Nephron progenitor cell (in vitro differentiated cells): Measurements from ENCODE around the gene VPS37D.

Source experiments
- DNase-seq: peaks from one replicate; pipeline ENCODE4 v3.0.0; 2021
- H3K27ac Mint-ChIP-seq: 2 replicates; pipeline ENCODE4 v1.8.0; 2021; ENCODE audit warnings: mild to moderate bottlenecking, moderate library complexity, mixed read lengths
- H3K27me3 Mint-ChIP-seq: 2 replicates; pipeline ENCODE4 v1.8.0; 2021; ENCODE audit warnings: mild to moderate bottlenecking, low read depth, mixed read lengths; ENCODE audit not compliant: poor library complexity
- H3K36me3 Mint-ChIP-seq: 2 replicates; pipeline ENCODE4 v1.8.0; 2021; ENCODE audit warnings: low read depth, mixed read lengths
- H3K4me1 Mint-ChIP-seq: 2 replicates; pipeline ENCODE4 v1.8.0; 2021; ENCODE audit warnings: mixed read lengths
- H3K4me3 Mint-ChIP-seq: 2 replicates; pipeline ENCODE4 v1.8.0; 2021; ENCODE audit warnings: mild to moderate bottlenecking, moderate library complexity, mixed read lengths
- H3K9me3 Mint-ChIP-seq: 2 replicates; pipeline ENCODE4 v1.8.0; 2021; ENCODE audit warnings: mild to moderate bottlenecking, moderate library complexity, mixed read lengths
- TF ChIP-seq, protein P1 (sequence below): fragments of 200-600 bp; sonication (generic); IDR thresholded peaks from 2 replicates; pipeline ENCODE4 v1.5.0; 2021; ENCODE audit warnings: antibody characterized with exemption

Gene VPS37D

DNA sequence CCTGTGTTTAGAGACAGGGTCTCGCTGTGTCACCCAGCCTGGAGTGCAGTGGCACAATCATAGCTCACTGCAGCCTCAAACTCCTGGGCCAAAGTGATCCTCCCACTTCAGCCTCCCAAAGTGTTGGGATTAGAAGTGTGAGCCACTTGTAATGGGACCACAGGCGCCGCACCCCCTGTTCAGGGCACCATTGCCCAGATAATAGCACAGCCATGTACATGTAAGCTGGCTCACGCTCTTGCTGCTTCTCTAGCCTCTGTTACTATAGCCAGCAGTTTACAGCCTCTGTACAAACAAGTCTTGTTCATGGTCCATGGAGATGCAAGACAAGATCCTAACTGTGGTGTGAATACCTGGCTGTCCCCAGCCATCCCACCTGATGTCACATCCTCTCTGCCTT lies 39.1 kb upstream of the VPS37D start:
- Mint-ChIP-seq H3K36me3 (no peaks in the 10 kb centered on the region), H3K27me3 (peaks cover 68% of the 10 kb centered on the region), H3K4me3 (no peak overlapping the region), H3K9me3 (no peaks in the 10 kb centered on the region), H3K4me1 (peaks cover 1% of the 10 kb centered on the region), H3K27ac (no peak overlapping the region)
- TF ChIP-seq, protein P1, sequence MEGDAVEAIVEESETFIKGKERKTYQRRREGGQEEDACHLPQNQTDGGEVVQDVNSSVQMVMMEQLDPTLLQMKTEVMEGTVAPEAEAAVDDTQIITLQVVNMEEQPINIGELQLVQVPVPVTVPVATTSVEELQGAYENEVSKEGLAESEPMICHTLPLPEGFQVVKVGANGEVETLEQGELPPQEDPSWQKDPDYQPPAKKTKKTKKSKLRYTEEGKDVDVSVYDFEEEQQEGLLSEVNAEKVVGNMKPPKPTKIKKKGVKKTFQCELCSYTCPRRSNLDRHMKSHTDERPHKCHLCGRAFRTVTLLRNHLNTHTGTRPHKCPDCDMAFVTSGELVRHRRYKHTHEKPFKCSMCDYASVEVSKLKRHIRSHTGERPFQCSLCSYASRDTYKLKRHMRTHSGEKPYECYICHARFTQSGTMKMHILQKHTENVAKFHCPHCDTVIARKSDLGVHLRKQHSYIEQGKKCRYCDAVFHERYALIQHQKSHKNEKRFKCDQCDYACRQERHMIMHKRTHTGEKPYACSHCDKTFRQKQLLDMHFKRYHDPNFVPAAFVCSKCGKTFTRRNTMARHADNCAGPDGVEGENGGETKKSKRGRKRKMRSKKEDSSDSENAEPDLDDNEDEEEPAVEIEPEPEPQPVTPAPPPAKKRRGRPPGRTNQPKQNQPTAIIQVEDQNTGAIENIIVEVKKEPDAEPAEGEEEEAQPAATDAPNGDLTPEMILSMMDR = no peak
- no peak for DNase-seq

DNA sequence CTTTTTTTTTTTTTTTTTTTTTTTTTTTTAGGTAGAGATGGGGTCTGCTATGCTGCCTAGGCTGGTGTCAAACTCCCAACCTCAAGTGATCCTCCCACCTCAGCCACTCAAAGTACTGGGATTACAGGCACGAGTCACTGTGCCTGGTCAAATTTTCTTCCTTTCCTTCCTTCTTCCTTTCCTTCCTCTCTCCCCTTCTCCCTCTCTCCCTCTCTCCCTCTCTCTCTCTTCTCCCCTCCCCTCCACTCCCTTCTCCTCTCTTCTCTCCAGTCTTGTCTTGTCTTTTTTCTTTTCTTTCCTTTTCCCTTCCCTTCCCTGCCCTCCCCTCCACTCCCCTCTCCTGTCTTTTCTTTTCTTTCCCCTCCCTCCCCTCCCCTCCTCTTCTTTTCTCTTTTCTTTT lies 36.1 kb upstream of the VPS37D start:
- Mint-ChIP-seq H3K4me1 (no peaks in the 10 kb centered on the region), H3K27ac (no peak overlapping the region), H3K36me3 (no peaks in the 10 kb centered on the region), H3K4me3 (no peak overlapping the region), H3K9me3 (no peaks in the 10 kb centered on the region), H3K27me3 (peaks cover 46% of the 10 kb centered on the region)
- DNase-seq = no peak
- TF ChIP-seq, protein P1 = no peak

DNA sequence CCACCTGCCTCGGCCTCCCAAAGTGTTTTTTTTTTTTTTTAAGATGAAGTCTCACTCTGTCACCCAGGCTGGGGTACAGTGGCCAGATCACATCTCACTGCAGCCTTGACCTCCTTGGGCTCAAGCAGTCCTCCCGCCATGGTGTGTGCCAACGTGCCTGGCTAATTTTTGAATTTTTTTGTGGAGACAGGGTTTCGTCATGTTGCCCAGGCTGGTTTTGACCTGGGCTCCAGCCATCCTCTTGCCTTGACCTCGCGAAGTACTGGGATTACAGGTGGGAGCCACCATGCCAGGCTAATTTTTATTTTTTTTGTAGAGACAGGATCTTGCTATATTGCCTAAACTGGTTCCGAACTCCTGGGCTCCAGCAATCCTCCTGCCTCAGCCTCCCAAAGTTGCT lies 34.3 kb upstream of the VPS37D start:
- Mint-ChIP-seq H3K4me1 (no peaks in the 10 kb centered on the region), H3K4me3 (no peak overlapping the region), H3K9me3 (no peaks in the 10 kb centered on the region), H3K27ac (no peak overlapping the region), H3K36me3 (no peaks in the 10 kb centered on the region), H3K27me3 (peaks cover 28% of the 10 kb centered on the region)
- TF ChIP-seq, protein P1 = no peak
- no peak for DNase-seq

DNA sequence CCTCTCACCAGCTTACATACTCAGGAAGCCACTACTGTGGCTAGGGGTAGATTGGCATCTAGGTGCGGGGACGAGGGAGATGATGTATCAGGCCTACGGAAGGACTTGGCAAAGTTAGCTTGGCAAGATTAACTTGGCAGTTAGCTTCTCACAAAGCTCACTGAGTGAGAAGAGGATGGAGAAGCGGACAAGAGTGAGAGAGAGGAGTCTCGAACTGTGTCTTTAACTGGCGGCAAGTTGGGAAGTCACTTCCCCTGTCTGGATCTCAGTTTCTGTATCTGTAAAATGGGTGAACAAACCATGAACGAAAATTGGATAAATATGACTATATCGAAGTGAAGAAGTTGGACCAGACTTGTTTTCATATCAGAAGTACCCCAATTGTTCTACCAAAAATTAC lies 33.8 kb upstream of the VPS37D start:
- Mint-ChIP-seq H3K4me3 (no peak overlapping the region), H3K36me3 (no peaks in the 10 kb centered on the region), H3K27me3 (peaks cover 23% of the 10 kb centered on the region), H3K27ac (no peak overlapping the region), H3K4me1 (no peaks in the 10 kb centered on the region), H3K9me3 (no peaks in the 10 kb centered on the region)
- DNase-seq = no peak
- TF ChIP-seq, protein P1 = no peak

DNA sequence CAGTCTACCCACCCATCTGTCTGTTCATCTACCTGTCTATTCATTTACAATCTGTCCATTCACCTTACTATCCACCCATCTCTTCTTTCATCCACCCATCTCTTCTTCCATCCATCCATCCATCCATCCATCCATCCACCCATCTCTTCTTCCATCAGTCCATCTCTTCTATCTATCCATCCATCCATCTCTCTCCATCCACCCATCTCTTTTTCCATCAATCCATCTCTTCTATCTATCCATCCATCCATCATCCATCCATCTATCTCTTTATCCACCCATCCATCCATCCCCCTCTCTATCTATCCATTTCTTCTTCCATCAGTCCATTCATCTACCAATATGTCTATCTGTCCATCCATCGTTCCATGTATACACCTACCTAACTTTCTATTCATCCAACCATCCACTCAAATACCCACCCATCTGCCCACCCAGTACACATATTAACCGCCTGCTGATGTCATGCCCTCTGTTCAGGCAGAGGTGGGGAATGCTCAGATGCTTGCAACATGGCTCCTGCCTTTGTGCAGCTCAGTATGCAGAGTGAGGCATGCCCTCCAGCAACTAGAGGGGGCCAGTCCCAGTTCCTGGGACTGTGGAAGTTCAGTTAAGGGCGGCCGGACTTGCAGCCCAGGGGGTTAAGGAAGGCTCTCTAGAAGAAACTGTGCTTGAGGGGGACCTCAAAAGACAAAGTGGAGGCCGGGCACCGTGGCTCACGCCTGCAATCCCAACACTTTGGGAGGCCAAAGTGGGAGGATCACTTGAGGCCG lies 32.0 kb upstream of the VPS37D start:
- no peaks in the 10 kb centered on the region for H3K36me3 Mint-ChIP-seq
- no peaks in the 10 kb centered on the region for H3K4me1 Mint-ChIP-seq
- TF ChIP-seq, protein P1 = no peak
- DNase-seq = no peak
- peaks cover 21% of the 10 kb centered on the region for H3K27me3 Mint-ChIP-seq
- H3K27ac Mint-ChIP-seq = no peak overlapping the region
- H3K4me3 Mint-ChIP-seq = no peak overlapping the region
- no peaks in the 10 kb centered on the region for H3K9me3 Mint-ChIP-seq

DNA sequence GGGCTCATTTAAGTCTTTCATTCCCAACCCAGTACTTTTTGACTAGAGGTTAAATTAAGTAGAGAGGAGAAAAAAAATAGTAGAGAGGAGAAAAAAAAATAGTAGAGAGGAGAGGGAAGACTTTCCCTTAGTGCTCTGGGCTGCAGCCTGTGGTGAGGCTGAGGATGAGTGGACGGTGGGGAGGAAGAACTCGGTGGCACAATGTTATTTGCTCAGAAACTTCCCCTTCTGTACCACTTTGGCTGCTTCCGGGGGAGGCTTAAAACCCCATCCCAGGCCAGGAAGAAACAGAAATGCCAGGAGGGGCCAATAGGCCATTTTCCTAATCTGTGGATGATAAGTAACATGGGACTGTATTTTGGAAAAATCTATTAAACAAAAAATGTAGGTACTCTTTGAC lies 28.7 kb upstream of the VPS37D start:
- Mint-ChIP-seq H3K4me1 (no peaks in the 10 kb centered on the region), H3K27ac (no peak overlapping the region), H3K27me3 (peaks cover 13% of the 10 kb centered on the region), H3K9me3 (peaks cover 5% of the 10 kb centered on the region), H3K36me3 (no peaks in the 10 kb centered on the region), H3K4me3 (no peak overlapping the region)
- DNase-seq = no peak
- TF ChIP-seq, protein P1 = no peak
